Glutamatergic neuron (in vitro differentiated cells): ENCODE measurements around the gene PADI1. TPM values are rescaled to one million over a fixed set of nuclear protein-coding genes. Genes with fewer than 3 reads are reported as not detected.

Source experiments
- DNase-seq: peaks from one replicate; pipeline ENCODE4 v3.0.0; 2022
- H3K27ac Mint-ChIP-seq: one replicate; pipeline ENCODE4 v1.8.0; 2020; ENCODE audit warnings: mild to moderate bottlenecking, mixed read lengths, inconsistent platforms; ENCODE audit not compliant: unreplicated experiment
- H3K27me3 Mint-ChIP-seq: one replicate; pipeline ENCODE4 v1.8.0; 2020; ENCODE audit warnings: mild to moderate bottlenecking, moderate library complexity, mixed read lengths, inconsistent platforms; ENCODE audit not compliant: unreplicated experiment
- H3K36me3 Mint-ChIP-seq: one replicate; pipeline ENCODE4 v1.8.0; 2020; ENCODE audit warnings: mild to moderate bottlenecking, mixed read lengths, inconsistent platforms; ENCODE audit not compliant: unreplicated experiment
- H3K4me1 Mint-ChIP-seq: one replicate; pipeline ENCODE4 v1.8.0; 2020; ENCODE audit warnings: mild to moderate bottlenecking, low read depth, mixed read lengths, inconsistent platforms; ENCODE audit not compliant: unreplicated experiment
- H3K4me3 Mint-ChIP-seq: one replicate; pipeline ENCODE4 v1.8.0; 2020; ENCODE audit warnings: mild to moderate bottlenecking, mixed read lengths, inconsistent platforms; ENCODE audit not compliant: unreplicated experiment
- H3K9me3 Mint-ChIP-seq: one replicate; pipeline ENCODE4 v1.8.0; 2020; ENCODE audit warnings: mild to moderate bottlenecking, moderate library complexity, mixed read lengths, inconsistent platforms; ENCODE audit not compliant: unreplicated experiment
- total RNA-seq: library from RNA; stranded (reverse); fragmentation: NEBNext Ultra II Directional; extraction: Animal tissue kit (Norgen Biotek cat#: 25700); gene quantifications from one replicate; pipeline ENCODE4 v1.2.1, GENCODE V29; 2021; ENCODE audit not compliant: unreplicated experiment
- TF ChIP-seq, protein P1 (sequence below): fragments of 200-600 bp; sonication (generic); IDR thresholded peaks from one replicate; pipeline ENCODE4 v1.5.0; 2021; ENCODE audit not compliant: partially characterized antibody, unreplicated experiment

Gene PADI1
- total RNA-seq, 1 donor from 2014 or later: not detected

- Mint-ChIP-seq H3K4me1 (peaks cover 3% of the 10 kb centered on the region), H3K36me3 (peaks cover 1% of the 10 kb centered on the region), H3K4me3 (no peak overlapping the region), H3K27me3 (peaks cover 6% of the 10 kb centered on the region), H3K27ac (no peak overlapping the region), H3K9me3 (peaks cover 1% of the 10 kb centered on the region)
- no peak for DNase-seq
- TF ChIP-seq, protein P1, sequence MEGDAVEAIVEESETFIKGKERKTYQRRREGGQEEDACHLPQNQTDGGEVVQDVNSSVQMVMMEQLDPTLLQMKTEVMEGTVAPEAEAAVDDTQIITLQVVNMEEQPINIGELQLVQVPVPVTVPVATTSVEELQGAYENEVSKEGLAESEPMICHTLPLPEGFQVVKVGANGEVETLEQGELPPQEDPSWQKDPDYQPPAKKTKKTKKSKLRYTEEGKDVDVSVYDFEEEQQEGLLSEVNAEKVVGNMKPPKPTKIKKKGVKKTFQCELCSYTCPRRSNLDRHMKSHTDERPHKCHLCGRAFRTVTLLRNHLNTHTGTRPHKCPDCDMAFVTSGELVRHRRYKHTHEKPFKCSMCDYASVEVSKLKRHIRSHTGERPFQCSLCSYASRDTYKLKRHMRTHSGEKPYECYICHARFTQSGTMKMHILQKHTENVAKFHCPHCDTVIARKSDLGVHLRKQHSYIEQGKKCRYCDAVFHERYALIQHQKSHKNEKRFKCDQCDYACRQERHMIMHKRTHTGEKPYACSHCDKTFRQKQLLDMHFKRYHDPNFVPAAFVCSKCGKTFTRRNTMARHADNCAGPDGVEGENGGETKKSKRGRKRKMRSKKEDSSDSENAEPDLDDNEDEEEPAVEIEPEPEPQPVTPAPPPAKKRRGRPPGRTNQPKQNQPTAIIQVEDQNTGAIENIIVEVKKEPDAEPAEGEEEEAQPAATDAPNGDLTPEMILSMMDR: no peak
Observed at GRCh38 chr1:17194133-17194475, 10.8 kb upstream of the PADI1 start.

DNA sequence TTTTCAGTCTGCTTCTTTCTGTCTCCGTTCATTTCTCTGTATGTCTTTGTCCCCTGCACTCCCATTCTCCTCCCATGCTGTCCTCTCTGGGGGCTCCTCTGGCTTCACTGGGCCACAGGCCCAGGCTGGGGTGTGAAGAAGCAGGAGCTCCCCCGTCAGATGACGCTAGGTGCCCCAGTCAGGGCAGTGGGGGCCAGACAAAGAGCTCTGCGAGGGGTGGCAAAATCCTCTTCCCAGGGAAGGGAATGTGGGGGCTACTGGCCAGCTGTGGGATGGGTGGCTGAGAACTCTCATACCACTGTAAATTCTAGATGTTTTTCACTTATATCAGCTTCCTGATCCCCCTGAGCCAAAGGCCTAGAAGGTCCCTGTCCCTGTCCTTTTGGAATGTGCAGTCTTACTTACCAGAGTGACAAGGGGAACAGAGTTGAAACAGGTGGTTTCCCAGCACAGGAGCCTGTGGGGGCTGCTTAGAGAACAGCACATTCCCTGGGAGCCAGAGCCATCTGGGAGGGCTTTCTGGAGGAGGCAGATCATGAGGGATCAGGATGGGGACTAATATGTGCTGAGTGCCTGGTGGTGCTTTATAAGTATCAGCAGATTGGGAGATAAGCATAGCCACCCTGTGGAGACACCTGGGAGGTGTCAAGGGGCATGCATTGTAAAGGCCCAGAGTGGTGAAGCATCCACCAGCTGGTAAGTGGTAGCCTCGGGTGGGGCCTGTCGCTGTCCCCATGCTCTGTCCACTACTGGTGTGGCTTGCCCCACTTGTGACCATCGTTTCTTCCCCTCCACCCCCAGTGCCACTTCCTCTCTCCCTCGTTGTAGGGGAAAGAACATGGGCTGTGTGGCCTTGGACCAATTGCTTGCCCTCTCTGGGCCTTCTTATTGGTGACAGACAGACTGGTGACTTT is 10.1 kb upstream of the PADI1 start:
- no peaks in the 10 kb centered on the region for H3K36me3 Mint-ChIP-seq
- no peak for DNase-seq
- TF ChIP-seq, protein P1: no peak
- H3K9me3 Mint-ChIP-seq: peaks cover 1% of the 10 kb centered on the region
- no peak overlapping the region for H3K4me3 Mint-ChIP-seq
- peaks cover 6% of the 10 kb centered on the region for H3K27me3 Mint-ChIP-seq
- H3K4me1 Mint-ChIP-seq: peaks cover 3% of the 10 kb centered on the region
- H3K27ac Mint-ChIP-seq: no peak overlapping the region

GRCh38 chr1:17195731-17196130 is 9.2 kb upstream of the PADI1 start:
- Mint-ChIP-seq H3K9me3 (peaks cover 1% of the 10 kb centered on the region), H3K27ac (no peak overlapping the region), H3K27me3 (peaks cover 4% of the 10 kb centered on the region), H3K4me1 (peaks cover 3% of the 10 kb centered on the region), H3K4me3 (no peak overlapping the region), H3K36me3 (no peaks in the 10 kb centered on the region)
- TF ChIP-seq, protein P1: no peak
- DNase-seq: no peak

DNA sequence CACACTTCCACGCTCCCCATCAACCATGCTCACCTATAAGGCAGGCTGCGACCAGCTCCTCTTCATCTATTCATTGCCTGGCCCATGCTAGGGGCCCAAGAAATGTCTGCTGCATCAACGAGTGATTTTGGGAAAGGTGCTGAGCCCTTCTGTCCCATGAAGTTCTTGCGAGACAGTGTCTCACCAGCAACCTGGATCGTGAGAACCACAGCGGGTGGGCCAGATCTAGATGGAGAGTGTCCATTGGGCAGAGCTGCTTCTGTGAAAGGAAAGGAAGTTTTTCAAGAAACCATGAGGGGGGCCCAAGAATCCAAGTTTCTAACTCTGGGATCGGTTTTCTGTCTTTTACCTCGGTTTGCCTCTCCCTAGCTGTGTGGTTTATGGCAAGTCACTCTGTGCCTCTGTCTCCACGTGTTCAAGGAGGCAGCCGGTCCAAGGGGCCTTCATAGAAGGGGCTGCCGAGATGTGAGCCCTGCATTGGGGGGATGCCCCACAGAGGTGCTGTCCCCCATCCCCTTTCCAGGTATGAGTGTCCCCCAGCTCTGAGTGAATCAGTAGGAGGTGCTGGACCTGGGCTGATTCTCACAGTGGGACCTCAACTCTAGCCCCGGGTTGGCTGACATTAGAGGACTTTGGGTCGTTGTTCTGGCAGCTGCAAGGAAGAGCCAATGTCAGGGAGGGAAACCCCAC is 8.3 kb upstream of the PADI1 start:
- Mint-ChIP-seq H3K9me3 (peaks cover 1% of the 10 kb centered on the region), H3K36me3 (no peaks in the 10 kb centered on the region), H3K27ac (no peak overlapping the region), H3K27me3 (peaks cover 4% of the 10 kb centered on the region), H3K4me3 (no peak overlapping the region), H3K4me1 (peaks cover 3% of the 10 kb centered on the region)
- TF ChIP-seq, protein P1: no peak
- no peak for DNase-seq

GRCh38 chr1:17197696-17198095 is 7.2 kb upstream of the PADI1 start:
- DNase-seq: no peak
- TF ChIP-seq, protein P1: no peak
- no peak overlapping the region for H3K4me3 Mint-ChIP-seq

More at GRCh38 chr1:17197696-17198095, 7.2 kb upstream of the PADI1 start:
- H3K27me3 Mint-ChIP-seq: peaks cover 2% of the 10 kb centered on the region
- no peaks in the 10 kb centered on the region for H3K36me3 Mint-ChIP-seq
- peaks cover 1% of the 10 kb centered on the region for H3K9me3 Mint-ChIP-seq
- H3K4me1 Mint-ChIP-seq: no peaks in the 10 kb centered on the region
- no peak overlapping the region for H3K27ac Mint-ChIP-seq
